Heart left ventricle (tissue), 16 donors: ENCODE measurements around the gene BCL11A. TPM values are rescaled to one million over a fixed set of nuclear protein-coding genes. Genes with fewer than 3 reads are reported as not detected.

Source experiments
- ATAC-seq, 4 donors: fragments of 200-7000 bp; cut with Tn5 transposase; one replicate each; pipeline ENCODE4 v1.9.1; 2020 to 2022; ENCODE audit warnings: moderate library complexity in 4 of 4, mild to moderate bottlenecking in 3 of 4, moderate number of reproducible peaks in 1 of 4
- DNase-seq, 5 donors: peaks; one replicate each; pipeline ENCODE4 v3.0.0-alpha.2; 2020
- H3K27ac ChIP-seq, 12 donors: fragments of 200-600 bp; sonication (generic) in 4 of 12; one replicate each; pipeline versions ENCODE4 v1.5.0 to v1.8.0; 2016 to 2022; ENCODE audit warnings: mild to moderate bottlenecking in 2 of 12
- H3K27me3 ChIP-seq, 9 donors: fragments of 200-600 bp; sonication (generic) in 2 of 9; one replicate each; pipeline versions ENCODE4 v1.5.1 to v1.8.0; 2016 to 2022; ENCODE audit warnings: mild to moderate bottlenecking in 3 of 9
- H3K36me3 ChIP-seq, 9 donors: fragments of 200-600 bp; sonication (generic) in 2 of 9; one replicate each; pipeline versions ENCODE4 v1.5.0 to v1.8.0; 2018 to 2022; ENCODE audit warnings: mild to moderate bottlenecking in 2 of 9
- H3K4me1 ChIP-seq, 12 donors: fragments of 200-600 bp; sonication (generic) in 4 of 12; one replicate each; pipeline versions ENCODE4 v1.5.0 to v1.8.0; 2016 to 2022; ENCODE audit warnings: mild to moderate bottlenecking in 3 of 12
- H3K4me3 ChIP-seq, 12 donors: fragments of 200-600 bp; sonication (generic) in 4 of 12; one replicate each; pipeline versions ENCODE4 v1.5.0 to v1.8.0; 2017 to 2022; ENCODE audit warnings: mild to moderate bottlenecking in 9 of 12, moderate library complexity in 4 of 12
- H3K9me3 ChIP-seq, 12 donors: fragments of 200-600 bp; sonication (generic) in 4 of 12; one replicate each; pipeline versions ENCODE4 v1.5.0 to v1.8.0; 2016 to 2022; ENCODE audit warnings: mild to moderate bottlenecking in 1 of 12
- POLR2A ChIP-seq, 2 donors: fragments of 450-650 bp; IDR thresholded peaks; one replicate each; pipeline ENCODE4 v1.6.1; 2017; ENCODE audit warnings: antibody characterized with exemption in 2 of 2, mild to moderate bottlenecking in 2 of 2, moderate library complexity in 2 of 2
- WGBS, 4 donors: extraction: QIAGEN DNeasy Blood & Tissue Kit in 2 of 4; methylation state at CpG; one replicate each; pipeline versions ENCODE4 v1.1.5 to v1.1.7; 2013 to 2018; 5-methylcytosine and 5-hydroxymethylcytosine counted together
- intact Hi-C, 10 donors: fragments of 100-400 bp; cut with DNase I; formaldehyde crosslinking; loops; one replicate each; pipeline versions ENCODE4 v1.11.1 to v1.14.2; 2022
- polyA plus RNA-seq, 2 donors: library from polyadenylated mRNA; stranded (reverse); fragments of 200-250 nt; gene quantifications; one replicate each; pipeline ENCODE4 v1.2.3, GENCODE V29; 2013
- total RNA-seq, 9 donors: library from RNA; depleted of rRNA in 2 of 9; stranded (reverse); fragments of >200 nt in 2 of 9; fragmentation: NEBNext Ultra II Directional in 3 of 9; extraction: Animal tissue kit (Norgen Biotek cat#: 25700) in 3 of 9; gene quantifications; one replicate each; pipeline versions ENCODE4 v1.1.0 to v1.2.4, GENCODE V29; 2016 to 2023
- TF ChIP-seq, protein P1 (sequence below), 12 donors: fragments of 200-600 bp; sonication (generic) in 4 of 12; IDR thresholded peaks; one replicate each; pipeline versions ENCODE4 v1.5.0 to v1.8.0; 2018 to 2022; ENCODE audit warnings: antibody characterized with exemption in 12 of 12, mild to moderate bottlenecking in 5 of 12
- donor health status: ischemic (EF 13 %, LVEDD 7.1; RV severe dilation, severe dysfunction).
- donor health status: healthy with polysubstance abuse.
- donor health status: DM: no; HTN: yes; CAD: no.
- donor health status: DM: no; HTN: no; CAD: no.
- donor health status: ischemic (EF 25% LVEDD 6.9; RV normal size, moderate dysfunction).
- donor health status: ischemic (EF 25% LVEDD 5.7; RV mildly dilated, moderate dysfunction).
- donor health status: healthy.
- donor health status: DM: yes; HTN: yes; CAD: no.
- donor health status: ischemic (EF 35%, LVEDD 5.7; RV mildly dilated, moderate dysfunction).
- donor health status: nonischemic (EF 11% LVEDD 7.7; RV severe dilation, severe dysfunction).
- donor health status: DM: yes; HTN: yes; CAD: no.
- donor health status: PGD.
- donor health status: ischemic (EF 29% LVEDD 5.4; RV normal size, mild dysfunction).
- donor health status: nonischemic (EF 23%, LVEDD 6.1; RV moderate dilation, normal function).

Gene BCL11A
- total and polyA plus RNA-seq, 11 donors = 5.6 to 31.9 (median 20.2) TPM

DNA sequence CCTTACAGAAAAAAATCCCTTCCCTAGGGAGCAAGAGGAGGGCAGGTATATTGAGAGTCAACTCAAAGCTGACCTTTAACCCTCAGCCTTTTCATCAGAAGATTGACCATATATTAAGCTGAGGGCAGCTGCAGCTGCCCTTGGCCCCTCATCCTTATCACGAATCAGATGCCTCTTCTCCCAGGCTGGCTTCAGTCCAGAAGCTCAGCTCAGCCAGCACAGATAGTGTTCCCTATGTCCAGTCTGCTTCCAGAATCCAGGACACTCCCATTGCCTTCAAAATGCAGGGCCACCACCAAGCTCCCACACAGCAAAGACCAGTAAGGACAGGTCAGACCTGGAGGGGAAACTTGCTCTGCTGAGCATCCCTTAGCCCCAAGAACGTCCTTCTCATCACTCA, 146.1 kb downstream of the BCL11A start:
- Histone ChIP-seq H3K4me1 (peaks cover 0 to 16% (median 0%) of the 10 kb centered on the region in 12 donors), H3K27ac (no peak overlapping the region), H3K27me3 (peaks cover 0 to 2% (median 0%) of the 10 kb centered on the region in 9 donors), H3K4me3 (no peak overlapping the region), H3K9me3 (no peaks in the 10 kb centered on the region), H3K36me3 (no peaks in the 10 kb centered on the region)
- no peak for DNase-seq
- 23 to 36% (median 28%) methylated on average over 2 of the region's 2 CpGs for WGBS, 4 donors
- TF ChIP-seq, protein P1, sequence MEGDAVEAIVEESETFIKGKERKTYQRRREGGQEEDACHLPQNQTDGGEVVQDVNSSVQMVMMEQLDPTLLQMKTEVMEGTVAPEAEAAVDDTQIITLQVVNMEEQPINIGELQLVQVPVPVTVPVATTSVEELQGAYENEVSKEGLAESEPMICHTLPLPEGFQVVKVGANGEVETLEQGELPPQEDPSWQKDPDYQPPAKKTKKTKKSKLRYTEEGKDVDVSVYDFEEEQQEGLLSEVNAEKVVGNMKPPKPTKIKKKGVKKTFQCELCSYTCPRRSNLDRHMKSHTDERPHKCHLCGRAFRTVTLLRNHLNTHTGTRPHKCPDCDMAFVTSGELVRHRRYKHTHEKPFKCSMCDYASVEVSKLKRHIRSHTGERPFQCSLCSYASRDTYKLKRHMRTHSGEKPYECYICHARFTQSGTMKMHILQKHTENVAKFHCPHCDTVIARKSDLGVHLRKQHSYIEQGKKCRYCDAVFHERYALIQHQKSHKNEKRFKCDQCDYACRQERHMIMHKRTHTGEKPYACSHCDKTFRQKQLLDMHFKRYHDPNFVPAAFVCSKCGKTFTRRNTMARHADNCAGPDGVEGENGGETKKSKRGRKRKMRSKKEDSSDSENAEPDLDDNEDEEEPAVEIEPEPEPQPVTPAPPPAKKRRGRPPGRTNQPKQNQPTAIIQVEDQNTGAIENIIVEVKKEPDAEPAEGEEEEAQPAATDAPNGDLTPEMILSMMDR (IDR thresholded peaks at IDR 0.05) = no peak
- no peak for TF ChIP-seq POLR2A (IDR thresholded peaks at IDR 0.05)
- intact Hi-C loops = no loop called here
- ATAC-seq = peak in 1 of 4 donors; percentile 6

DNA sequence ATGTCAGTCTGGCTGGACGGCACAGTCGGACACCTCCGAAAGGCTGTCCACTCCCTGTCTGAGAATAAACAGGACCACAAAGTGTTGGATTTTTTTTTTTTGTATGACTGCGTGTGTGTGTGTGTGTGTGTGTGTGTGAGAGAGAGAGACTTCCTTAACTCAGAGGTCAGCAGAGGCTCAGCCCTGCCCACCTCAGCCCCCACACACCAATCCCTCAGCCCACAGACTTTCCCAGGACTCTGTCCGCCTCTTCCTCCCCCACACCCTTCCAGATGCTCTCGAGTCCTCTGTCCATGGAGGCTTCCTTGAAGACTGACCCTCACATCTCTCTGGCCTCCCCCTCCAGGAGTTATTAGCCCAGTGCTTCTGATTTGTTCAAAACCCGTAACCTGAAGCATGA, 147.3 kb downstream of the BCL11A start:
- Histone ChIP-seq H3K27me3 (peaks cover 0 to 2% (median 0%) of the 10 kb centered on the region in 9 donors), H3K4me3 (no peak overlapping the region), H3K27ac (no peak overlapping the region), H3K9me3 (no peaks in the 10 kb centered on the region), H3K36me3 (no peaks in the 10 kb centered on the region), H3K4me1 (peaks cover 0 to 16% (median 0%) of the 10 kb centered on the region in 12 donors)
- ATAC-seq (peak in 1 of 4 donors; percentile 16), DNase-seq (no peak)
- intact Hi-C loops = no loop called here
- 57 to 65% (median 60%) methylated on average over 7 of the region's 7 CpGs for WGBS, 4 donors
- TF ChIP-seq POLR2A (IDR thresholded peaks at IDR 0.05) = no peak
- TF ChIP-seq, protein P1 (IDR thresholded peaks at IDR 0.05) = no peak

DNA sequence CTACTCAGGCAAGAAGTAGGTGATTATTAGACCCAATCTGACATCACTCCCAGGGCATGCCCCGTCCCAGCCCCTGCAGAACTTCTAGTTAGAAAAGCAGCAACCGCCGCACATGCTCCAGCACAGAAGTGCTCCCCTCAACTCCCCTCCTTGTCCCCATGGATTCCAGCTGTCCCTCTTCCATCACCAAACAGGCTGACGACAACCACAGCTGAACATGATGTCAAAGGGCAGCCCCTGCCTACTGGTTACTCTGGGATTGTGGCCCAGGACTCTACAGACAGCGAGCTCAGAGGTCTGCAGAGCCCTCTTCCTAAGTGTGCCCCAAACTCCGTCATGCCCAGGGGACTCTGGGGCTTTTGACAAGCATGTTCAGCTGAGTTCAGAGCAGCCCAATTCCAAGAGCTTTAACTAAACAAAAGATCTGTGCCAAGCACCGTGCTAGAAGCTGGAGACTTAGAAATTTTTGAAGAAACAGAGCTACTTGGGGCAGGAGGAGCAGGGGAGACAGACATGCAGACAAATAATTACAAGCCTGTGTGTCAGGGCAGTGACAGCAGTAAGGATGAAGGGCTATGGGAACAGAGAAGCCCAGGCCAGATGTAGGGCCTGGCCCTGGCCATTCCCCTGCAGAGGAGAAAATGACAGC, 148.1 kb downstream of the BCL11A start:
- no peaks in the 10 kb centered on the region for H3K36me3 ChIP-seq
- peaks cover 0 to 16% (median 0%) of the 10 kb centered on the region in 12 donors for H3K4me1 ChIP-seq
- no peak overlapping the region for H3K27ac ChIP-seq
- no peak for TF ChIP-seq POLR2A (IDR thresholded peaks at IDR 0.05)
- TF ChIP-seq, protein P1 (IDR thresholded peaks at IDR 0.05) = no peak
- intact Hi-C loops = no loop called here
- no peaks in the 10 kb centered on the region for H3K9me3 ChIP-seq
- no peak for DNase-seq
- no peak for ATAC-seq
- 56 to 74% (median 59%) methylated on average over 7 of the region's 7 CpGs for WGBS, 4 donors
- H3K27me3 ChIP-seq = peaks cover 0 to 2% (median 0%) of the 10 kb centered on the region in 9 donors
- no peak overlapping the region for H3K4me3 ChIP-seq

Other genes with a start within 250 kb of the BCL11A start
- gene PAPOLG, start 202.6 kb upstream of the BCL11A start, total RNA-seq = 10 to 100 TPM in 4 of 9 donors, 1 to 10 TPM in 5; 6.9 to 11.9 (median 10.0) TPM
- 1 to 10 TPM; 3.8 to 4.4 TPM for gene PAPOLG, start 202.6 kb upstream of the BCL11A start, polyA plus RNA-seq